GM19025 (cell line): ENCODE measurements around the gene PDF.

Experiments used
- ATAC-seq: cut with Tn5 transposase; IDR thresholded peaks from one replicate; pipeline ENCODE4 v1.9.1; 2021; ENCODE audit warnings: mild to moderate bottlenecking, low read depth, moderate library complexity; ENCODE audit not compliant: unreplicated experiment

Gene PDF

GRCh38 chr16:69340095-69340644 lies 9.8 kb upstream of the PDF start:
- no peak for ATAC-seq

- ATAC-seq, result peak; percentile 88
Observed at GRCh38 chr16:69339289-69340094, 9.1 kb upstream of the PDF start, which contains the start of the genes COG8 and NIP7. COG8 (minus strand) TSS chr16:69339564; CDS start chr16:69339552, 12 bp downstream. NIP7 (plus strand) TSS chr16:69339772; CDS start chr16:69339830, 58 bp downstream.

GRCh38 chr16:69338557-69339288 lies 8.3 kb upstream of the PDF start:
- no peak for ATAC-seq

- ATAC-seq, result no peak
Observed at GRCh38 chr16:69334696-69335095, 4.3 kb upstream of the PDF start.

GRCh38 chr16:69329369-69330285 lies 761 bp downstream of the PDF start:
- peak; percentile 32 for ATAC-seq

GRCh38 chr16:69328854-69329316 lies 1.5 kb downstream of the PDF start:
- ATAC-seq, result no peak

- no peak for ATAC-seq
Observed at GRCh38 chr16:69327585-69328310, 2.6 kb downstream of the PDF start.

GRCh38 chr16:69326172-69326873 lies 4.1 kb downstream of the PDF start:
- no peak for ATAC-seq

- ATAC-seq, result no peak
Observed at GRCh38 chr16:69325784-69326171, 4.6 kb downstream of the PDF start.

- no peak for ATAC-seq
Observed at GRCh38 chr16:69324585-69325253, 5.7 kb downstream of the PDF start.

- ATAC-seq, result no peak
Observed at GRCh38 chr16:69324013-69324531, 6.3 kb downstream of the PDF start.

- ATAC-seq, result no peak
Observed at GRCh38 chr16:69323415-69323814, 7.0 kb downstream of the PDF start.

- no peak for ATAC-seq
Observed at GRCh38 chr16:69322343-69322742, 8.0 kb downstream of the PDF start.

- ATAC-seq, result no peak
Observed at GRCh38 chr16:69321080-69321479, 9.3 kb downstream of the PDF start.

GRCh38 chr16:69320740-69321073 lies 9.7 kb downstream of the PDF start:
- no peak for ATAC-seq

- ATAC-seq, result no peak
Observed at GRCh38 chr16:69319826-69320739, 10.3 kb downstream of the PDF start.

- ATAC-seq, result no peak
Observed at GRCh38 chr16:69319381-69319780, 11.0 kb downstream of the PDF start.
